Astrocyte of the spinal cord (primary cell): ENCODE measurements around the gene ADK.

Experiments
- DNase-seq: peaks from one replicate; pipeline ENCODE4 v3.0.0; 2011; ENCODE audit warnings: low read depth, low spot score
- H3K4me3 ChIP-seq: 2 replicates; pipeline ENCODE4 v1.5.1; 2011; ENCODE audit warnings: low read depth, mild to moderate bottlenecking, low read length, moderate library complexity
- in situ Hi-C: cut with HindIII; loops from 2 replicates; pipeline ENCODE4 v1.10.0; 2017; ENCODE audit warnings: low sequenced_read_pairs
- TF ChIP-seq, protein P1 (sequence below): IDR thresholded peaks from 2 replicates; pipeline ENCODE4 v1.5.1; 2012; ENCODE audit warnings: low read depth, mild to moderate bottlenecking, low read length, inconsistent platforms

Gene ADK

DNA sequence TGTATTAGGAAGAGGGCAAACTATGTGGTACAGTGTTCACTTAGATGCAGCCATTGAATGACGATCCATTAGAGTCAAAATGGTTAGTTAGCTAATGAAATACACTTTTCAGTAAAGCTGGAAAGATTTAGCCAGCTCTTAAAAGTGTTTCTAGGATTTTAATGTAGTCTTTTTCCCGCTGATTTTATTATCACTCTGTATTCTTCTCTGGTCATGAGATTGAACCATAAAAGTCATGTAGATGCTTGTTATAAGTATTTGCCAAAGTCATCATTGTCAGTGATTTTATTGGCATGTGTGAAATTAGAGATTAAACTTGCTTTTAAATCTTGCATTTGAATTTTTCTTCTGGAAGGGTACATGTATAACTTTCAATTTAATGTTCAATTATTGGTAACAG lies 93.8 kb downstream of the ADK start:
- in situ Hi-C loops: no loop called here
- TF ChIP-seq, protein P1, sequence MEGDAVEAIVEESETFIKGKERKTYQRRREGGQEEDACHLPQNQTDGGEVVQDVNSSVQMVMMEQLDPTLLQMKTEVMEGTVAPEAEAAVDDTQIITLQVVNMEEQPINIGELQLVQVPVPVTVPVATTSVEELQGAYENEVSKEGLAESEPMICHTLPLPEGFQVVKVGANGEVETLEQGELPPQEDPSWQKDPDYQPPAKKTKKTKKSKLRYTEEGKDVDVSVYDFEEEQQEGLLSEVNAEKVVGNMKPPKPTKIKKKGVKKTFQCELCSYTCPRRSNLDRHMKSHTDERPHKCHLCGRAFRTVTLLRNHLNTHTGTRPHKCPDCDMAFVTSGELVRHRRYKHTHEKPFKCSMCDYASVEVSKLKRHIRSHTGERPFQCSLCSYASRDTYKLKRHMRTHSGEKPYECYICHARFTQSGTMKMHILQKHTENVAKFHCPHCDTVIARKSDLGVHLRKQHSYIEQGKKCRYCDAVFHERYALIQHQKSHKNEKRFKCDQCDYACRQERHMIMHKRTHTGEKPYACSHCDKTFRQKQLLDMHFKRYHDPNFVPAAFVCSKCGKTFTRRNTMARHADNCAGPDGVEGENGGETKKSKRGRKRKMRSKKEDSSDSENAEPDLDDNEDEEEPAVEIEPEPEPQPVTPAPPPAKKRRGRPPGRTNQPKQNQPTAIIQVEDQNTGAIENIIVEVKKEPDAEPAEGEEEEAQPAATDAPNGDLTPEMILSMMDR: no peak
- no peak for DNase-seq
- no peak overlapping the region for H3K4me3 ChIP-seq

DNA sequence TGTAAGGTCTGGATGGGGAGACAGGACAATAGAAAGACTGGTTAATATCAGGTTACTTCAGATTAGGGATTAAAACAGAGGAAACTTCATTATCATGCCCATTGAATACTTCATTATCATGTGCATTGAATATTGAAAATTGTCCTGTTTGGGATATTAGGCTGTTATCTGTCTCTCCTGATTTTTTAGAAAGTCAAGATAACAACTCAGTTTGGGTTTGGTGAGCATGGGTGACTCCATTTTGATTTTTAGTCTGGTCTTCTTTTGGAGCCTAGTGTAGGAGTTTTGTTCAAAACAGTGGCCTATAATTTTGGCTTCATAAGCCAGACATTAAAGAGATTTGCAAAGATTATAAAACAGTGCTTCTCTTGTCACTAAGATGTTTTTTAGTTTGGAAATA lies 95.5 kb downstream of the ADK start:
- in situ Hi-C loops: no loop called here
- H3K4me3 ChIP-seq: no peak overlapping the region
- TF ChIP-seq, protein P1: no peak
- no peak for DNase-seq

- no peak for DNase-seq
- in situ Hi-C loops: no loop called here
- H3K4me3 ChIP-seq: no peak overlapping the region
- TF ChIP-seq, protein P1: no peak
Observed at GRCh38 chr10:74249865-74250264, 98.8 kb downstream of the ADK start.

DNA sequence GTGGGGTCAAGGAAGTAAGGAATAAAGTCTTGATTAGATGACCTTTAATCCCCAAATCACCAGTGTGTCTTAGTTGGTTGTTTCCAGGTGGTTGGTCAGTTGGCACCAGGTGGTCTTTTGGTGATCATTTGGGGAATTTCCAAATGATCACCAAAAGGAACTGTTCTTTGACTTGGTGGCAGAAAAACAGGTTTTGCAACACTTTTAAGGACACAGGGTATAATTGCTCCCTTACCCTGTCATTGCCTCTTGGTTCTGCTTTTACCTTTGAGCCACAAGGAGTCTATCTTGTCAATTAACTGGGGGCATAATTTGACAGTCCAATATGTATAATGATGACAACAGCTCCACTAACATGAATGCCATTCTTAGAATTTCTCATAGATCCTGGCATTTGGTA lies 104.2 kb downstream of the ADK start:
- TF ChIP-seq, protein P1: no peak
- H3K4me3 ChIP-seq: no peak overlapping the region
- in situ Hi-C loops: no loop called here
- DNase-seq: no peak

- no peak for DNase-seq
- TF ChIP-seq, protein P1: no peak
- in situ Hi-C loops: no loop called here
- no peak overlapping the region for H3K4me3 ChIP-seq
Observed at GRCh38 chr10:74255888-74256357, 104.9 kb downstream of the ADK start.

- TF ChIP-seq, protein P1: no peak
- DNase-seq: no peak
- no peak overlapping the region for H3K4me3 ChIP-seq
- in situ Hi-C loops: no loop called here
Observed at GRCh38 chr10:74262856-74263255, 111.8 kb downstream of the ADK start.

DNA sequence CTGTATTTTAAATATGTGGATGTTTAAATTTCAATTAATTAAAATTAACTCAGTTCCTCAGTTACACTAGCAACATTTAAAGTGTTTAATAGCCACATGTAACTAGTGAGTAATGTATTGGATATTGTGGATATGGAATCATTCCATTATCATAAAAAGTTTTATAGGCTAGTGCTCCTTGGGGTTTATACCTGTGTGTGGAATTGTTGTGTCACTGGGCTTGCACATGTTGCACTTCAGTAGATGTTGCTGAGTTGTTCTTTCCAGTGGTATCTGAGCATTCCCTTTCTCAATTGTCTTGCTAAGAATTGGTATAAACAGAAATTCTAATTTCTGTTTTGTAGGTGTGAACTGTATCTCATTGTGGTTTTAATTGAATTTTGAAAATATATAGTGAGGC lies 113.0 kb downstream of the ADK start:
- H3K4me3 ChIP-seq: no peak overlapping the region
- in situ Hi-C loops: no loop called here
- DNase-seq: no peak
- TF ChIP-seq, protein P1: no peak
